Measurements from ENCODE around the gene CLOCK.
"Not testable (repeated sequence)": the region's sequence is repeated elsewhere in the genome, so short reads cannot be mapped to it uniquely, and the experiment has no call there.

Gene CLOCK

GRCh38 chr4:55546756-55547465 is at the start of gene CLOCK:
CLOCK (minus strand) TSS chr4:55546909; CDS start chr4:55482785, 64,124 bp downstream.
- Histone ChIP-seq H3K36me3 (ENCODE audit: control insufficient read depth, insufficient read depth, low read length) (no peaks in the 10 kb centered on the region), H3K9me3 (ENCODE audit: control insufficient read depth, insufficient read depth, low read length) (no peaks in the 10 kb centered on the region), H3K4me3 (ENCODE audit: low read length) (peak within 1 kb of the TSS; percentile 86), H3K27me3 (ENCODE audit: control insufficient read depth, insufficient read depth, low read length) (no peaks in the 10 kb centered on the region), H3K27ac (ENCODE audit: low read length) (no peak within 1 kb of the TSS), H3K4me1 (ENCODE audit: control insufficient read depth, insufficient read depth, low read length) (peaks cover 2% of the 10 kb centered on the region; the same call in 1 of the 2 replicates)
- WGBS (ENCODE audit: insufficient coverage, insufficient read length) = no CpG with 5 or more reads among the region's 71 CpGs
- DNase-seq (ENCODE audit: low read depth, low spot score) = no peak

- H3K4me3 ChIP-seq (ENCODE audit: low read length) = no peak within 1 kb of the TSS
- no peak within 1 kb of the TSS for H3K27ac ChIP-seq (ENCODE audit: low read length)
- DNase-seq (ENCODE audit: low read depth, low spot score) = no peak
- WGBS (ENCODE audit: insufficient coverage, insufficient read length) = no CpG with 5 or more reads among the region's 24 CpGs
- no peaks in the 10 kb centered on the region for H3K9me3 ChIP-seq (ENCODE audit: control insufficient read depth, insufficient read depth, low read length)
- no peaks in the 10 kb centered on the region for H3K36me3 ChIP-seq (ENCODE audit: control insufficient read depth, insufficient read depth, low read length)
- H3K27me3 ChIP-seq (ENCODE audit: control insufficient read depth, insufficient read depth, low read length) = no peaks in the 10 kb centered on the region
- no peaks in the 10 kb centered on the region for H3K4me1 ChIP-seq (ENCODE audit: control insufficient read depth, insufficient read depth, low read length)
Observed at GRCh38 chr4:55592014-55592413, 45.3 kb upstream of the CLOCK start, which contains the start of gene PDCL2. PDCL2 (minus strand) TSS chr4:55592245; CDS start chr4:55592109, 136 bp downstream.

GRCh38 chr4:55588160-55588559 is 41.5 kb upstream of the CLOCK start:
- DNase-seq (ENCODE audit: low read depth, low spot score) = no peak
- Histone ChIP-seq H3K4me3 (ENCODE audit: low read length) (no peak overlapping the region), H3K4me1 (ENCODE audit: control insufficient read depth, insufficient read depth, low read length) (no peaks in the 10 kb centered on the region), H3K36me3 (ENCODE audit: control insufficient read depth, insufficient read depth, low read length) (no peaks in the 10 kb centered on the region), H3K27me3 (ENCODE audit: control insufficient read depth, insufficient read depth, low read length) (no peaks in the 10 kb centered on the region), H3K9me3 (ENCODE audit: control insufficient read depth, insufficient read depth, low read length) (no peaks in the 10 kb centered on the region), H3K27ac (ENCODE audit: low read length) (no peak overlapping the region)
- WGBS (ENCODE audit: insufficient coverage, insufficient read length) = no CpG with 5 or more reads among the region's 2 CpGs

- H3K4me1 ChIP-seq (ENCODE audit: control insufficient read depth, insufficient read depth, low read length); DNase-seq (ENCODE audit: low read depth, low spot score); H3K9me3 ChIP-seq (ENCODE audit: control insufficient read depth, insufficient read depth, low read length); H3K27ac ChIP-seq (ENCODE audit: low read length); H3K4me3 ChIP-seq (ENCODE audit: low read length); H3K27me3 ChIP-seq (ENCODE audit: control insufficient read depth, insufficient read depth, low read length); H3K36me3 ChIP-seq (ENCODE audit: control insufficient read depth, insufficient read depth, low read length): not testable (repeated sequence)
- no CpG with 5 or more reads among the region's 2 CpGs for WGBS (ENCODE audit: insufficient coverage, insufficient read length)
Observed at GRCh38 chr4:55582773-55583172, 36.1 kb upstream of the CLOCK start.

- Histone ChIP-seq H3K27me3 (ENCODE audit: control insufficient read depth, insufficient read depth, low read length) (no peaks in the 10 kb centered on the region), H3K36me3 (ENCODE audit: control insufficient read depth, insufficient read depth, low read length) (no peaks in the 10 kb centered on the region), H3K4me1 (ENCODE audit: control insufficient read depth, insufficient read depth, low read length) (no peaks in the 10 kb centered on the region), H3K4me3 (ENCODE audit: low read length) (no peak overlapping the region), H3K9me3 (ENCODE audit: control insufficient read depth, insufficient read depth, low read length) (peaks cover 3% of the 10 kb centered on the region; the same call in 1 of the 2 replicates), H3K27ac (ENCODE audit: low read length) (no peak overlapping the region)
- DNase-seq (ENCODE audit: low read depth, low spot score) = no peak
Observed at GRCh38 chr4:55578341-55579010, 31.8 kb upstream of the CLOCK start.

GRCh38 chr4:55575513-55575912 is 28.8 kb upstream of the CLOCK start:
- Histone ChIP-seq H3K4me3 (ENCODE audit: low read length) (no peak overlapping the region), H3K27me3 (ENCODE audit: control insufficient read depth, insufficient read depth, low read length) (no peaks in the 10 kb centered on the region), H3K9me3 (ENCODE audit: control insufficient read depth, insufficient read depth, low read length) (peaks cover 3% of the 10 kb centered on the region; the same call in 1 of the 2 replicates), H3K27ac (ENCODE audit: low read length) (no peak overlapping the region), H3K4me1 (ENCODE audit: control insufficient read depth, insufficient read depth, low read length) (no peaks in the 10 kb centered on the region), H3K36me3 (ENCODE audit: control insufficient read depth, insufficient read depth, low read length) (no peaks in the 10 kb centered on the region)
- no CpG with 5 or more reads among the region's 1 CpG for WGBS (ENCODE audit: insufficient coverage, insufficient read length)
- DNase-seq (ENCODE audit: low read depth, low spot score) = no peak

GRCh38 chr4:55574252-55574651 is 27.5 kb upstream of the CLOCK start:
- no CpG with 5 or more reads among the region's 1 CpG for WGBS (ENCODE audit: insufficient coverage, insufficient read length)
- no peaks in the 10 kb centered on the region for H3K36me3 ChIP-seq (ENCODE audit: control insufficient read depth, insufficient read depth, low read length)
- no peak overlapping the region for H3K27ac ChIP-seq (ENCODE audit: low read length)
- no peak for DNase-seq (ENCODE audit: low read depth, low spot score)
- no peaks in the 10 kb centered on the region for H3K4me1 ChIP-seq (ENCODE audit: control insufficient read depth, insufficient read depth, low read length)
- H3K27me3 ChIP-seq (ENCODE audit: control insufficient read depth, insufficient read depth, low read length) = no peaks in the 10 kb centered on the region
- H3K9me3 ChIP-seq (ENCODE audit: control insufficient read depth, insufficient read depth, low read length) = peaks cover 3% of the 10 kb centered on the region; the same call in 1 of the 2 replicates
- H3K4me3 ChIP-seq (ENCODE audit: low read length) = no peak overlapping the region

- Histone ChIP-seq H3K36me3 (ENCODE audit: control insufficient read depth, insufficient read depth, low read length) (no peaks in the 10 kb centered on the region), H3K9me3 (ENCODE audit: control insufficient read depth, insufficient read depth, low read length) (no peaks in the 10 kb centered on the region), H3K4me1 (ENCODE audit: control insufficient read depth, insufficient read depth, low read length) (no peaks in the 10 kb centered on the region), H3K4me3 (ENCODE audit: low read length) (no peak overlapping the region), H3K27me3 (ENCODE audit: control insufficient read depth, insufficient read depth, low read length) (no peaks in the 10 kb centered on the region), H3K27ac (ENCODE audit: low read length) (no peak overlapping the region)
- no CpG with 5 or more reads among the region's 3 CpGs for WGBS (ENCODE audit: insufficient coverage, insufficient read length)
- no peak for DNase-seq (ENCODE audit: low read depth, low spot score)
Observed at GRCh38 chr4:55571806-55572205, 25.1 kb upstream of the CLOCK start.

GRCh38 chr4:55568905-55569504 is 22.3 kb upstream of the CLOCK start:
- H3K4me1 ChIP-seq (ENCODE audit: control insufficient read depth, insufficient read depth, low read length) = no peaks in the 10 kb centered on the region
- no peak overlapping the region for H3K27ac ChIP-seq (ENCODE audit: low read length)
- H3K4me3 ChIP-seq (ENCODE audit: low read length) = no peak overlapping the region
- WGBS (ENCODE audit: insufficient coverage, insufficient read length) = no CpG with 5 or more reads among the region's 1 CpG
- H3K9me3 ChIP-seq (ENCODE audit: control insufficient read depth, insufficient read depth, low read length) = no peaks in the 10 kb centered on the region
- H3K36me3 ChIP-seq (ENCODE audit: control insufficient read depth, insufficient read depth, low read length) = no peaks in the 10 kb centered on the region
- DNase-seq (ENCODE audit: low read depth, low spot score) = no peak
- H3K27me3 ChIP-seq (ENCODE audit: control insufficient read depth, insufficient read depth, low read length) = no peaks in the 10 kb centered on the region

GRCh38 chr4:55561889-55562288 is 15.2 kb upstream of the CLOCK start:
- Histone ChIP-seq H3K27me3 (ENCODE audit: control insufficient read depth, insufficient read depth, low read length) (no peaks in the 10 kb centered on the region), H3K9me3 (ENCODE audit: control insufficient read depth, insufficient read depth, low read length) (no peaks in the 10 kb centered on the region), H3K36me3 (ENCODE audit: control insufficient read depth, insufficient read depth, low read length) (no peaks in the 10 kb centered on the region), H3K4me3 (ENCODE audit: low read length) (no peak overlapping the region), H3K27ac (ENCODE audit: low read length) (no peak overlapping the region), H3K4me1 (ENCODE audit: control insufficient read depth, insufficient read depth, low read length) (no peaks in the 10 kb centered on the region)
- WGBS (ENCODE audit: insufficient coverage, insufficient read length) = no CpG with 5 or more reads among the region's 1 CpG
- no peak for DNase-seq (ENCODE audit: low read depth, low spot score)
